Measurements from ENCODE around the gene AGAP1.

Gene AGAP1

DNA sequence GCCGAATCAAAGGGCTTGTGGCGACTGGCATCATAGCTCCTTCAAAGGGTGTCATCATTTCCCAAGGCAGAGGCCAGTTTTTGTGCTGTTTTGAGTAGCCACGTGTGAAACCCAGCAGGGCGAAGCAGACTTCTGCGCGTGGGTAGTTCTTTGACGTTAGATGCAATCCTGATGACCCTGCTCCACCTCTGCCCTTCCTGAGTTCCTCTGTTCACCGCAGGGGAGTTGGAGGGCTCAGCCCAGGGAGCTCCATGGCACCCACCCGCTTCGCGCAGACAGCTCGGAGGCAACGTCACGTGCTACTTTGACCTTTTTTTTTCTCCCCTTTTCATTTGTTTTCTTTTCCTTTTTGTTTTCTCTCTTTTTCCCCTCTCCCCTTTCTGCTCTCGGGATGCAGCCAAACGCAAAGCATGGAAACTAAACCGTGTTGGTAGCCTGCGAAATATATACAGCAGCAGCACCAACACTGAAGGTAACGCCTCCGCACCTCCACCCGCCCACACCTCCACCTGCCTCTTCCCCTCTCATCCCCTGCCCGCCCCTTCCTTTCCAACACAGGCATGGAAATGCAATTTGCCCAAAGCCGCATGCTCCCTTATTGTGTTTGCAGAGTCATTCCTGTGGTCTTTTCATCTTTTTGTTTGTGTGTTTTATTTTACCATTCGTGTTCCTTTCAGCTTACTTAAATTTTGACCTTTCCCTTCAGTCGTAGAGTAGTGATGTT, 520.7 kb downstream of the AGAP1 start:
- TF ChIP-seq EZH2phosphoT487 (IDR thresholded peaks at IDR 0.05; ENCODE audit: borderline replicate concordance, low read length) = no peak
- TF ChIP-seq, protein P1, sequence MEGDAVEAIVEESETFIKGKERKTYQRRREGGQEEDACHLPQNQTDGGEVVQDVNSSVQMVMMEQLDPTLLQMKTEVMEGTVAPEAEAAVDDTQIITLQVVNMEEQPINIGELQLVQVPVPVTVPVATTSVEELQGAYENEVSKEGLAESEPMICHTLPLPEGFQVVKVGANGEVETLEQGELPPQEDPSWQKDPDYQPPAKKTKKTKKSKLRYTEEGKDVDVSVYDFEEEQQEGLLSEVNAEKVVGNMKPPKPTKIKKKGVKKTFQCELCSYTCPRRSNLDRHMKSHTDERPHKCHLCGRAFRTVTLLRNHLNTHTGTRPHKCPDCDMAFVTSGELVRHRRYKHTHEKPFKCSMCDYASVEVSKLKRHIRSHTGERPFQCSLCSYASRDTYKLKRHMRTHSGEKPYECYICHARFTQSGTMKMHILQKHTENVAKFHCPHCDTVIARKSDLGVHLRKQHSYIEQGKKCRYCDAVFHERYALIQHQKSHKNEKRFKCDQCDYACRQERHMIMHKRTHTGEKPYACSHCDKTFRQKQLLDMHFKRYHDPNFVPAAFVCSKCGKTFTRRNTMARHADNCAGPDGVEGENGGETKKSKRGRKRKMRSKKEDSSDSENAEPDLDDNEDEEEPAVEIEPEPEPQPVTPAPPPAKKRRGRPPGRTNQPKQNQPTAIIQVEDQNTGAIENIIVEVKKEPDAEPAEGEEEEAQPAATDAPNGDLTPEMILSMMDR (IDR thresholded peaks at IDR 0.05; ENCODE audit: low read depth, low read length, poor library complexity, severe bottlenecking) = no peak
- Histone ChIP-seq H3K9me2 (replicated peaks; ENCODE audit: control insufficient read depth, low read length) (no peaks in the 10 kb centered on the region), H3K4me1 (ENCODE audit: control insufficient read depth, low read length) (no peaks in the 10 kb centered on the region), H3K9me3 (ENCODE audit: control insufficient read depth, insufficient read depth, low read length) (no peaks in the 10 kb centered on the region), H3K27ac (ENCODE audit: low read depth, low read length) (no peak overlapping the region), H3K4me2 (ENCODE audit: low read length) (no peak overlapping the region), H3F3A (ENCODE audit: control insufficient read depth, insufficient read depth) (no peaks in the 10 kb centered on the region), H3K79me2 (ENCODE audit: control insufficient read depth, low read length) (no peaks in the 10 kb centered on the region), H3K4me3 (ENCODE audit: low read length) (no peak overlapping the region), H4K20me1 (ENCODE audit: control insufficient read depth, insufficient read depth, low read depth, low read length) (no peaks in the 10 kb centered on the region), H3K27me3 (ENCODE audit: control insufficient read depth, low read length) (no peaks in the 10 kb centered on the region), H3K36me3 (ENCODE audit: control insufficient read depth, low read length) (no peaks in the 10 kb centered on the region)

DNA sequence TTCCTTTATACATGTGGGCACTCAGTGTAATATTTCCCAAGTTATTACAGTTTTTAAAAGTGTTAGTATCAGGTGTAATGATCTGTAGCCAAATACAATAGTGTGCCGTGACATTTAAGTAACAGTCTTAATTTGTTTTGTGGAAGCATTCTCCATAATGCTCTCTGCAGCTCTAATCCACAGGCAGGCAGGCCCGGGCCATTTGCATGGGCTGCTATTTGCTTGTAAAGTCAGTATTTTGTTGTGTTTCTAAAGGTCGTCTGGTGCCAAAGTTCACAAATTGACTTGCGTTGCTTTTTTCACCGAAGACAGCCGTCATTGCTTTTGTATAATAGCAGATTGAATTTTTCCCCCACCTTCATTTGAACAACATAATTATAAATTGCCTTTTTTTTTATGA, 521.3 kb downstream of the AGAP1 start:
- H3K4me2 ChIP-seq (ENCODE audit: low read length) = no peak overlapping the region

DNA sequence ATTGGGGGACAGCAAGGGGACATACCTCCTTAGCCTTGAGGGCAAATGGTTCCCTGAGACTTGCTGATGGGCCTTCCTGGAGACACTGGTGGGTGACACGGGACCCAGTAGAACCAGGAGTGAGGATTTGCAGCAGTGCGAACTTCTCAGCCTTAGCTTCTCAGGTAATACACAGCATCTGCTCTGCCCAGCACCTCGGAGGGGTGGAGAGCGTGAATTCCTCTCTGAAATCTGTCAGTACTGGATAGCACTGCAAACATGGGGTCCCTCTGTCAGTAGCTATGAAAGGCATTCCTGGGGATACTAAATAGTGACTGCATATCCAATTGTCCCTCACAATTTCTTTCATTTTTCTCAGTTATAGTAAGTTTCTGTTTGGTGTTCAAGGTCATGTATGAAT, 522.7 kb downstream of the AGAP1 start:
- Histone ChIP-seq H3K27ac (ENCODE audit: low read depth, low read length) (no peak overlapping the region), H3K9me3 (ENCODE audit: control insufficient read depth, insufficient read depth, low read length) (no peaks in the 10 kb centered on the region), H3K4me2 (ENCODE audit: low read length) (no peak overlapping the region), H4K20me1 (ENCODE audit: control insufficient read depth, insufficient read depth, low read depth, low read length) (no peaks in the 10 kb centered on the region), H3K4me1 (ENCODE audit: control insufficient read depth, low read length) (no peaks in the 10 kb centered on the region), H3K9me2 (replicated peaks; ENCODE audit: control insufficient read depth, low read length) (no peaks in the 10 kb centered on the region), H3K4me3 (ENCODE audit: low read length) (no peak overlapping the region), H3F3A (ENCODE audit: control insufficient read depth, insufficient read depth) (no peaks in the 10 kb centered on the region), H3K27me3 (ENCODE audit: control insufficient read depth, low read length) (no peaks in the 10 kb centered on the region), H3K36me3 (ENCODE audit: control insufficient read depth, low read length) (no peaks in the 10 kb centered on the region), H3K79me2 (ENCODE audit: control insufficient read depth, low read length) (no peaks in the 10 kb centered on the region)
- TF ChIP-seq EZH2phosphoT487 (IDR thresholded peaks at IDR 0.05; ENCODE audit: borderline replicate concordance, low read length) = no peak
- TF ChIP-seq, protein P1 (IDR thresholded peaks at IDR 0.05; ENCODE audit: low read depth, low read length, poor library complexity, severe bottlenecking) = no peak

More for the DNA sequence above, 521.3 kb downstream of the AGAP1 start:
- Histone ChIP-seq H3K9me2 (replicated peaks; ENCODE audit: control insufficient read depth, low read length) (no peaks in the 10 kb centered on the region), H3K79me2 (ENCODE audit: control insufficient read depth, low read length) (no peaks in the 10 kb centered on the region), H3K36me3 (ENCODE audit: control insufficient read depth, low read length) (no peaks in the 10 kb centered on the region), H3K27me3 (ENCODE audit: control insufficient read depth, low read length) (no peaks in the 10 kb centered on the region), H3K27ac (ENCODE audit: low read depth, low read length) (no peak overlapping the region), H3F3A (ENCODE audit: control insufficient read depth, insufficient read depth) (no peaks in the 10 kb centered on the region), H3K4me3 (ENCODE audit: low read length) (no peak overlapping the region), H3K9me3 (ENCODE audit: control insufficient read depth, insufficient read depth, low read length) (no peaks in the 10 kb centered on the region), H3K4me1 (ENCODE audit: control insufficient read depth, low read length) (no peaks in the 10 kb centered on the region), H4K20me1 (ENCODE audit: control insufficient read depth, insufficient read depth, low read depth, low read length) (no peaks in the 10 kb centered on the region)
- TF ChIP-seq, protein P1 (IDR thresholded peaks at IDR 0.05; ENCODE audit: low read depth, low read length, poor library complexity, severe bottlenecking) = no peak
- no peak for TF ChIP-seq EZH2phosphoT487 (IDR thresholded peaks at IDR 0.05; ENCODE audit: borderline replicate concordance, low read length)

All from DOHH2 (cell line).